IMR-90 (cell line): ENCODE results near the gene AUH. TPM values are rescaled to one million over a fixed set of nuclear protein-coding genes. Genes with fewer than 3 reads are reported as not detected.

Experiments
- ATAC-seq: fragments of 200-7000 bp; cut with Tn5 transposase; 2 replicates; pipeline ENCODE4 v1.9.1; 2020; ENCODE audit warnings: low read depth, mild to moderate bottlenecking, moderate library complexity
- BruUV-seq: library from RNA; stranded (reverse); fragments of 400-500 nt; replicated peaks from 2 replicates; lab custom pipeline; 2021; lab: Mats Ljungman, UMichigan
- CTCF ChIA-PET: fragments of 300-600 bp; formaldehyde crosslinking; extraction: SDS; loops from one replicate; lab custom pipeline; 2021; ENCODE audit warnings: antibody characterized with exemption; lab: Yijun Ruan, JAX
- POLR2A ChIA-PET: fragments of 300-600 bp; sonication (Branson Sonifier 250); formaldehyde crosslinking; loops from one replicate; lab custom pipeline; 2022; ENCODE audit warnings: antibody characterized with exemption; ENCODE audit not compliant: unreplicated experiment; lab: Charles Lee
- DNase-seq: peaks from one replicate; pipeline ENCODE4 v3.0.0; 2013
- H2AFZ ChIP-seq: replicated peaks from 2 replicates; pipeline ENCODE3; 2013; ENCODE audit warnings: low read length, mild to moderate bottlenecking; ENCODE audit not compliant: poor library complexity
- H2AK5ac ChIP-seq: 2 replicates; pipeline ENCODE4 v1.6.1; 2013; ENCODE audit warnings: low read depth, low read length, inconsistent platforms
- H2AK9ac ChIP-seq: replicated peaks from 2 replicates; pipeline ENCODE3; 2013; ENCODE audit warnings: mild to moderate bottlenecking, low read depth, low read length, moderate library complexity; ENCODE audit not compliant: poor library complexity
- H2BK120ac ChIP-seq: 2 replicates; pipeline ENCODE4 v1.6.1; 2013; ENCODE audit warnings: low read depth, low read length, inconsistent platforms
- H2BK15ac ChIP-seq: 3 replicates; pipeline ENCODE4 v1.6.1; 2013; ENCODE audit warnings: low read depth, low read length, inconsistent platforms
- H2BK20ac ChIP-seq: 2 replicates; pipeline ENCODE4 v1.6.1; 2013; ENCODE audit warnings: low read depth, mild to moderate bottlenecking, inconsistent platforms, low read length, moderate library complexity
- H2BK5ac ChIP-seq: 2 replicates; pipeline ENCODE4 v1.6.1; 2013; ENCODE audit warnings: mild to moderate bottlenecking, low read depth, low read length, inconsistent platforms; ENCODE audit not compliant: poor library complexity, severe bottlenecking
- H3K14ac ChIP-seq: replicated peaks from 2 replicates; pipeline ENCODE4 v1.6.1; 2013; ENCODE audit warnings: low read depth, low read length, inconsistent platforms
- H3K18ac ChIP-seq: 2 replicates; pipeline ENCODE4 v1.6.1; 2013; ENCODE audit warnings: low read depth, low read length, control low read depth
- H3K23ac ChIP-seq: 2 replicates; pipeline ENCODE4 v1.6.1; 2013; ENCODE audit warnings: low read depth, low read length, inconsistent platforms
- H3K27ac ChIP-seq: 2 replicates; pipeline ENCODE4 v1.5.1; 2013; ENCODE audit warnings: mild to moderate bottlenecking, control low read depth, low read length; ENCODE audit not compliant: insufficient read depth
- H3K27me3 ChIP-seq: 2 replicates; pipeline ENCODE4 v1.6.1; 2013; ENCODE audit warnings: low read length; ENCODE audit not compliant: control insufficient read depth, insufficient read depth
- H3K36me3 ChIP-seq: 2 replicates; pipeline ENCODE4 v1.6.1; 2013; ENCODE audit warnings: low read length, mixed read lengths; ENCODE audit not compliant: control insufficient read depth, insufficient read depth
- H3K4ac ChIP-seq: 2 replicates; pipeline ENCODE4 v1.6.1; 2013; ENCODE audit warnings: low read depth, low read length, inconsistent platforms
- H3K4me1 ChIP-seq: 2 replicates; pipeline ENCODE4 v1.6.1; 2013; ENCODE audit warnings: low read length, mixed read lengths; ENCODE audit not compliant: control insufficient read depth, insufficient read depth
- H3K4me2 ChIP-seq: 2 replicates; pipeline ENCODE4 v1.6.1; 2013; ENCODE audit warnings: low read depth, mild to moderate bottlenecking, control low read depth, low read length, moderate library complexity
- H3K4me3 ChIP-seq: 2 replicates; pipeline ENCODE4 v1.5.1; 2013; ENCODE audit warnings: low read depth, mild to moderate bottlenecking, control low read depth, low read length, moderate library complexity; ENCODE audit not compliant: insufficient read depth
- H3K56ac ChIP-seq: 2 replicates; pipeline ENCODE4 v1.6.1; 2013; ENCODE audit warnings: low read length, inconsistent platforms; ENCODE audit not compliant: insufficient read depth; ENCODE audit errors: extremely low read depth
- H3K79me1 ChIP-seq, 2 experiments: 2 replicates each; pipeline ENCODE4 v1.6.1; 2013; ENCODE audit warnings: low read length in 2 of 2, inconsistent platforms in 1 of 2, low read depth in 1 of 2
- H3K9ac ChIP-seq: 2 replicates; pipeline ENCODE4 v1.6.1; 2013; ENCODE audit warnings: low read depth, low read length, control low read depth
- H3K9me1 ChIP-seq: 2 replicates; pipeline ENCODE4 v1.6.1; 2013; ENCODE audit warnings: low read length, inconsistent platforms; ENCODE audit not compliant: insufficient read depth
- H3K9me3 ChIP-seq: 2 replicates; pipeline ENCODE4 v1.6.1; 2013; ENCODE audit warnings: low read length; ENCODE audit not compliant: control insufficient read depth, insufficient read depth
- H4K20me1 ChIP-seq: 2 replicates; pipeline ENCODE4 v1.6.1; 2013; ENCODE audit warnings: low read length, inconsistent platforms; ENCODE audit not compliant: insufficient read depth
- H4K5ac ChIP-seq: 2 replicates; pipeline ENCODE4 v1.6.1; 2013; ENCODE audit warnings: mild to moderate bottlenecking, low read depth, low read length, control low read depth
- H4K8ac ChIP-seq, 2 experiments: 2 replicates each; pipeline ENCODE4 v1.6.1; 2013; ENCODE audit warnings: low read depth in 2 of 2, low read length in 2 of 2, control low read depth in 1 of 2, inconsistent platforms in 1 of 2
- H4K91ac ChIP-seq: 2 replicates; pipeline ENCODE4 v1.6.1; 2013; ENCODE audit warnings: low read depth, low read length, inconsistent platforms; ENCODE audit not compliant: insufficient read depth
- BHLHE40 ChIP-seq: fragments of 150-350 bp; IDR thresholded peaks from 2 replicates; pipeline ENCODE4 v1.6.1; 2016; ENCODE audit warnings: mild to moderate bottlenecking, low read depth, low read length
- CEBPB ChIP-seq: IDR thresholded peaks from 2 replicates; pipeline ENCODE4 v1.6.1; 2012; ENCODE audit warnings: low read depth, low read length, improper control_type of control experiment
- FOS ChIP-seq: fragments of 150-350 bp; IDR thresholded peaks from 2 replicates; pipeline ENCODE4 v1.6.1; 2016; ENCODE audit warnings: low read depth, low read length
- MAFK ChIP-seq: IDR thresholded peaks from 2 replicates; pipeline ENCODE4 v1.6.1; 2012; ENCODE audit warnings: low read depth, low read length, improper control_type of control experiment
- NFE2L2 ChIP-seq: fragments of 150-350 bp; IDR thresholded peaks from 2 replicates; pipeline ENCODE4 v1.6.1; 2016; ENCODE audit warnings: low read depth, mild to moderate bottlenecking, low read length
- RAD21 ChIP-seq: IDR thresholded peaks from 2 replicates; pipeline ENCODE4 v1.6.1; 2012; ENCODE audit warnings: low read length, improper control_type of control experiment
- RFX5 ChIP-seq: IDR thresholded peaks from 2 replicates; pipeline ENCODE4 v1.8.0; 2012; ENCODE audit warnings: low read depth, mild to moderate bottlenecking, low read length, moderate library complexity
- WGBS, 2 experiments: methylation state at CpG; one replicate each; pipeline versions ENCODE4 v1.1.5 to v1.1.7; 2013; ENCODE audit warnings: missing lambda C conversion rate in 2 of 2; ENCODE audit not compliant: insufficient read length in 1 of 2; ENCODE audit errors: extremely low coverage in 2 of 2; 5-methylcytosine and 5-hydroxymethylcytosine counted together
- dilution Hi-C: fragments of 300-500 bp; cut with HindIII; formaldehyde crosslinking; loops from one replicate; pipeline ENCODE4 v1.14.3; 2018; ENCODE audit warnings: low sequenced_read_pairs; ENCODE audit not compliant: unreplicated experiment
- in situ Hi-C: fragments of 300-500 bp; cut with MboI; formaldehyde crosslinking; loops from 3 replicates; pipeline ENCODE4 v1.14.3; 2019; ENCODE audit warnings: low sequenced_read_pairs, inconsistent platforms, mixed read lengths
- intact Hi-C: fragments of 100-400 bp; cut with micrococcal nuclease; formaldehyde crosslinking; loops from 2 replicates; pipeline ENCODE4 v1.10.0; 2022
- polyA plus RNA-seq, 3 experiments: library from polyadenylated mRNA; depleted of rRNA; stranded (reverse); fragments of >200 nt; gene quantifications; 2 replicates each; pipeline ENCODE4 v1.2.3, GENCODE V29; 2012; ENCODE audit warnings: low replicate concordance in 1 of 3
- total RNA-seq: library from RNA; depleted of rRNA; stranded (reverse); fragments of >200 nt; gene quantifications from 2 replicates; pipeline ENCODE4 v1.2.3, GENCODE V29; 2012
- TF ChIP-seq, protein P1 (sequence below): conservative IDR thresholded peaks from 2 replicates; pipeline ENCODE4 v1.5.1; 2012; ENCODE audit warnings: mild to moderate bottlenecking, low read depth, low read length, improper control_type of control experiment

Gene AUH
- total and polyA plus RNA-seq, 2 of the 4 experiments (the other 2 are of a cell fraction) = 5.9 to 8.1 TPM

DNA sequence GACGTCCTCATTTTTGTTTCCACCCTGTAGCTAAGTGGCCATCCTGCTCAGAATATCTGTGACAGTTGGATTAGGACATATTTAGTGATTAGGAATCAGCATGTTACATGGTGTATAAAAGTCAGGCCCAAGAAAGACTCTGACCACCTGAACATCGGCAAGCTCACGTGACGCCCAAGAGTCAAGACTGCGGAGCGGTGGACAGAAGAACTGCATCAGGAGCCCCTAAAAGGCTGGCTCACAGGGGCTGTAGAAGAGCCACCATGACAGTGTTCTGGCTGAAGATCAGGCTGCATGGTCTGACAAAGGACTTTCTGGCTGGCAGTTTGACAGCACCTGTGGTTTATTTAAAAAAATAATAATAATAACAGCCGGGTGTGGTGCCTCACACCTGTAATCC lies 185.3 kb downstream of the AUH start:
- dilution Hi-C loops = no loop called here
- 0 out of 2 replicates have a peak overlapping the region, but pooled peaks have one; percentile 11 for H2AK5ac ChIP-seq
- no peak overlapping the region for H2BK5ac ChIP-seq
- H2AK9ac ChIP-seq = no peak overlapping the region
- no peak overlapping the region for H3K27ac ChIP-seq
- H4K8ac ChIP-seq = no peak overlapping the region
- no peak overlapping the region for H3K9ac ChIP-seq
- H3K27me3 ChIP-seq = no peaks in the 10 kb centered on the region
- peaks cover 11% of the 10 kb centered on the region for H3K9me1 ChIP-seq
- H2AFZ ChIP-seq = no peak overlapping the region
- peaks cover 3 to 8% of the 10 kb centered on the region in 2 experiments; a peak in 2 of 4 replicates for H3K79me1 ChIP-seq
- no peak overlapping the region for H3K4me3 ChIP-seq
- no TSS peak for BruUV-seq
- H2BK20ac ChIP-seq = peak overlapping the region; percentile 14; the same call in 1 of the 2 replicates
- in situ Hi-C loops = no loop called here
- TF ChIP-seq, protein P1, sequence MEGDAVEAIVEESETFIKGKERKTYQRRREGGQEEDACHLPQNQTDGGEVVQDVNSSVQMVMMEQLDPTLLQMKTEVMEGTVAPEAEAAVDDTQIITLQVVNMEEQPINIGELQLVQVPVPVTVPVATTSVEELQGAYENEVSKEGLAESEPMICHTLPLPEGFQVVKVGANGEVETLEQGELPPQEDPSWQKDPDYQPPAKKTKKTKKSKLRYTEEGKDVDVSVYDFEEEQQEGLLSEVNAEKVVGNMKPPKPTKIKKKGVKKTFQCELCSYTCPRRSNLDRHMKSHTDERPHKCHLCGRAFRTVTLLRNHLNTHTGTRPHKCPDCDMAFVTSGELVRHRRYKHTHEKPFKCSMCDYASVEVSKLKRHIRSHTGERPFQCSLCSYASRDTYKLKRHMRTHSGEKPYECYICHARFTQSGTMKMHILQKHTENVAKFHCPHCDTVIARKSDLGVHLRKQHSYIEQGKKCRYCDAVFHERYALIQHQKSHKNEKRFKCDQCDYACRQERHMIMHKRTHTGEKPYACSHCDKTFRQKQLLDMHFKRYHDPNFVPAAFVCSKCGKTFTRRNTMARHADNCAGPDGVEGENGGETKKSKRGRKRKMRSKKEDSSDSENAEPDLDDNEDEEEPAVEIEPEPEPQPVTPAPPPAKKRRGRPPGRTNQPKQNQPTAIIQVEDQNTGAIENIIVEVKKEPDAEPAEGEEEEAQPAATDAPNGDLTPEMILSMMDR = no peak
- TF ChIP-seq BHLHE40 = no peak
- no peak for TF ChIP-seq NFE2L2
- TF ChIP-seq FOS = no peak
- TF ChIP-seq CEBPB = no peak
- no peak for TF ChIP-seq RFX5
- TF ChIP-seq MAFK = no peak
- no peak for TF ChIP-seq RAD21
- no peak for ATAC-seq
- peak overlapping the region; percentile 41; the same call in 1 of the 2 replicates for H4K91ac ChIP-seq
- peaks cover 10% of the 10 kb centered on the region for H3K4me1 ChIP-seq
- no peak overlapping the region for H3K56ac ChIP-seq
- CTCF ChIA-PET = no interaction called here
- no peak overlapping the region for H3K23ac ChIP-seq
- H3K9me3 ChIP-seq = no peaks in the 10 kb centered on the region
- 98% methylated on average over 5 of the region's 7 CpGs; no CpG with 5 or more reads in 1 of the 2 experiments for WGBS, 2 experiments
- no peaks in the 10 kb centered on the region for H4K20me1 ChIP-seq
- H3K14ac ChIP-seq = no peak overlapping the region
- intact Hi-C loops = no loop called here
- H3K4ac ChIP-seq = peak overlapping the region; percentile 14; the same call in 1 of the 2 replicates
- H2BK120ac ChIP-seq = peak overlapping the region; percentile 42; the same call in 1 of the 2 replicates
- POLR2A ChIA-PET = no interaction called here
- H3K36me3 ChIP-seq = no peaks in the 10 kb centered on the region
- H3K18ac ChIP-seq = no peak overlapping the region
- no peak overlapping the region for H3K4me2 ChIP-seq
- DNase-seq = no peak
- no peak overlapping the region for H4K5ac ChIP-seq
- peak overlapping the region; percentile 36; the same call in 1 of the 3 replicates for H2BK15ac ChIP-seq
